Calu3 (cell line): Measurements from ENCODE around the gene KRT4. TPM values are rescaled to one million over a fixed set of nuclear protein-coding genes. Genes with fewer than 3 reads are reported as not detected.

Experiments
- BruUV-seq: library from RNA; stranded (reverse); fragments of 400-500 nt; replicated peaks from 2 replicates; lab custom pipeline; 2021; lab: Mats Ljungman, UMichigan
- CTCF ChIA-PET: fragments of 300-600 bp; sonication (Branson Sonifier 250); formaldehyde crosslinking; loops from one replicate; lab custom pipeline; 2022; ENCODE audit warnings: antibody characterized with exemption; lab: Charles Lee
- DNase-seq: peaks from one replicate; pipeline ENCODE4 v3.0.0; 2022
- H3K27ac Mint-ChIP-seq: one replicate; pipeline ENCODE4 v1.8.0; 2022; ENCODE audit warnings: mixed read lengths; ENCODE audit not compliant: unreplicated experiment
- H3K27me3 Mint-ChIP-seq: one replicate; pipeline ENCODE4 v1.8.0; 2022; ENCODE audit warnings: mixed read lengths; ENCODE audit not compliant: unreplicated experiment
- H3K36me3 Mint-ChIP-seq: one replicate; pipeline ENCODE4 v1.8.0; 2022; ENCODE audit warnings: mild to moderate bottlenecking, moderate library complexity, mixed read lengths; ENCODE audit not compliant: insufficient read depth, unreplicated experiment
- H3K4me1 Mint-ChIP-seq: one replicate; pipeline ENCODE4 v1.8.0; 2022; ENCODE audit warnings: mild to moderate bottlenecking, low read depth, mixed read lengths; ENCODE audit not compliant: unreplicated experiment
- H3K4me3 Mint-ChIP-seq: one replicate; pipeline ENCODE4 v1.8.0; 2022; ENCODE audit warnings: mild to moderate bottlenecking, low read depth, moderate library complexity, mixed read lengths; ENCODE audit not compliant: unreplicated experiment
- H3K9me3 Mint-ChIP-seq: one replicate; pipeline ENCODE4 v1.8.0; 2022; ENCODE audit warnings: low read depth, mixed read lengths; ENCODE audit not compliant: unreplicated experiment
- CTCF ChIP-seq: fragments of 200-600 bp; IDR thresholded peaks from one replicate; pipeline ENCODE4 v1.8.0; 2022; ENCODE audit warnings: antibody characterized with exemption; ENCODE audit not compliant: unreplicated experiment
- intact Hi-C: fragments of 100-400 bp; cut with micrococcal nuclease; formaldehyde crosslinking; loops from one replicate; pipeline ENCODE4 v1.10.0; 2022; ENCODE audit not compliant: unreplicated experiment
- total RNA-seq: library from RNA; stranded (reverse); gene quantifications from 2 replicates; pipeline ENCODE4 v1.2.3, GENCODE V29; 2022

Gene KRT4
- total RNA-seq, 1 experiment from 2014 or later, result not detected

DNA sequence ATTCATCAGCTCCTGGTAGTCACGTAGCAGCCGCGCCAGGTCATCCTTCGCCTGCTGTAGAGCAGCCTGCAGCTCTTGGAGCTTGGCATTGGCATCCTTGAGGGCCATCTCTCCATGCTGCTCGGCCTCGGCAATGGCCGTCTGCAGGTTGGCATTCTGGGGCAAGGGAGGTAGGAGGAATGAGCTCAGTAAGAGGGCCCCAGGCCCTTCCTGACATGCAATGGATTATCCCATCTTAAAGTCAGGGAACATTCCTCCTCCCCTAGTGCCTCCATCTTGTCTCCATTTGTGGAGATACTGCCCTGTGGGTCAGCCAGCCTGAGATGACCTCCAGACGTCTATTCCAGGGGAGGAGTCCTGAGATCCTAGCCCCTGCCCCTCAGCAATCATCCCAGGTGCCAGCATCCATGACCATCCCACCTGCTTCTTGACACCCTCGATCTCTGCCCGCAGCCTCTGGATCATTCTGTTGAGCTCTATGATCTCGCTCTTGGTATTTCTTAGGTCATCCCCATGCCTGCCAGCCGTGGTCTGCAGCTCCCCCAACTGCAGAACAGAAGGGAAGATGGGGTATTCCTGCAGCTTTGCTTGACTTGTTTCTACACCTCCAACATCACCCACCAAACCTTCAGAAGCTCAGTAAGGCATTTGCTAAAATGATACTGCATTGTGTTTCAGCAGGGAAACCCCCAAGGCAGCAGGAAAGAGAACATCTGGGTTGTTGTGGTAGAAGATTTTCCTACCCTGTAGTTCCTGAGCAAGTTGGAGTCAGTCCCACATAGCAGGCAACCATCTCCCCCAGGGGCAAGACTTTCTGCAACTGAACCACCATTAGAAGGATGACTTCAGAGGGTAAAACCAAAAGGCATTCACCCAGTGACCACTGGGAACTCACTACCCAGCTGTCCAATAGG lies 22.4 kb downstream of the KRT4 start:
- intact Hi-C loops, result no loop called here
- Mint-ChIP-seq H3K9me3 (no peaks in the 10 kb centered on the region), H3K4me1 (peaks cover 7% of the 10 kb centered on the region), H3K4me3 (no peak overlapping the region), H3K27me3 (peaks cover 25% of the 10 kb centered on the region), H3K36me3 (no peaks in the 10 kb centered on the region), H3K27ac (no peak overlapping the region)
- CTCF ChIA-PET, result no interaction called here
- no TSS peak for BruUV-seq
- no peak for TF ChIP-seq CTCF
- DNase-seq, result no peak

DNA sequence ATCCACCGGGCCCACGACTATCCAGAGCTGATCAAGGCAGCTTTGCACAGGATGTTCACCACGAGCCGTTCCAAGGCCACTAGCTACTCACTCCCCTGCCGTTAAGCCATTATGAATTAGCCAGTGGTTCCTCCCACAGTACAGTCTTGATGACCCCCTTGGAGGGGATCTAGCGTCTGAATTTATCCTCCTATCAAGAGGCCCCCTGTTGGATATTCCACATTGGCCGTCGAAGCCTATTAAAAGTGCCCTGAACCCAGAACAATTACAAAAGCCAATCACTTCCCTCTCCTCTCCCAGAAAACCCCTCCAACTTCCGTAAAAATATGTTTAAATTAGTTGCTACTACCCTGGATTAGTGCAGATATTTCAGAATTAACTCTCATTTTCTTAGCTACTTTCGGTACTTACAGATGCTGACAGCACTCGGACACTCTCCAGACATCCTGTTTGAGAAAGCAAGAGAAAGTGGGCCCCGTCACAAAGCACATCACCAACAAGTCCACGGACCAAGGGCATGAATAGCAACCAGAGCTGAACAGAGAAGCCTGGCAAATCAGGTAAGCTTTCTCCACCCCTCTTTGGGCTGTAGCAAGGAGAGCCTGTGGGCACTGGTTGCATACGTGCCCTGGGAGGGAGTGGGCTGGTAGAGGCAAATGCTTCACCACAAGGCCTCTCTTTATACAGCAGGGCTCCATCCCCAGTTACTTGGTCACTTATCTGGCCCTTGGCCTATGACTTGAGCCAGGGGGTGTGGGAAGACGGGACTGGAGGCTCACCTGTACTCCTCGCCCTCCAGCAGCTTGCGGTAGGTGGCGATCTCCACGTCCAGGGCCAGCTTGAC lies 23.3 kb downstream of the KRT4 start:
- H3K9me3 Mint-ChIP-seq, result no peaks in the 10 kb centered on the region
- H3K4me1 Mint-ChIP-seq, result peaks cover 7% of the 10 kb centered on the region
- peaks cover 33% of the 10 kb centered on the region for H3K27me3 Mint-ChIP-seq
- DNase-seq, result no peak
- H3K27ac Mint-ChIP-seq, result no peak overlapping the region
- CTCF ChIA-PET, result no interaction called here
- peak overlapping the region; percentile 51 for H3K4me3 Mint-ChIP-seq
- H3K36me3 Mint-ChIP-seq, result no peaks in the 10 kb centered on the region
- TF ChIP-seq CTCF, result no peak
- intact Hi-C loops, result no loop called here
- no TSS peak for BruUV-seq

DNA sequence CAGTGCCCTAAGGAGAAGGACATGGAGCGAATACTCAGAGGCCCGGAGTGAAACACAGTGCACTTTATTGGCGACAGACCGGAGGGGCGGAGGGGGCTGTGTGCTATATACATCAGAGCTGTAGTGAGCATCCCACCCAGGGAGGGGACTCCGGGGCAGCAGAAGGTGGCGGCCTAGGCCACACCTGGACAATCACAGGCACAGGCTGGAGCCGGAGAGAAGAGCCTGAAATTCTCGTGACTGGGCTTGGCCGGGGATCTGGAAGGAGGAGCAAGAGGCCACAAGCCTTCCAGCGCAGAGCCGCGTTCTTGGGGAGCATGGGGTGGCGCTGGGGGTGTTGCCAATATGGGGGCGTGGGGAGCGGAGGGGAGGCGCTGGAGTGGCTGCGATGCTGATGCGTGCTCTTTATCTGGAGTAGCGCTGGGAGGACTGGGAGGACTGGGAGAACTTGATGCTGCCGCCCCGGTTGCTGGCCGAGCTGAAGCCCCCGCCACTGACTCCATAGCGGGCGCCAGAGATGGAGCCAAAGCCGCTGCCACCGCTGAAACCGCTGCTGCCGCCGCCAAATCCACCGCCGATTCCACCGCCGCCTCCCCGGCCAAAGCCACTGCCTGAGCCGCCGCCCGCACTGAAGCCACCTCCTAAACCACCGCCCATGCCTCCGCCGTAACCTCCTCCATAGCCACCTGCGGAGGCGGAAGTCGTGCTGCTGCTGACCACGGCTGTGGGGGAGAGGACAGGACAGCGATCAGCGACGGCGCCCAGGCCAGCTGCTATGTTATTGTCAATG lies 24.1 kb downstream of the KRT4 start:
- peaks cover 41% of the 10 kb centered on the region for H3K27me3 Mint-ChIP-seq
- H3K4me1 Mint-ChIP-seq, result peaks cover 7% of the 10 kb centered on the region
- no TSS peak for BruUV-seq
- CTCF ChIA-PET, result no interaction called here
- H3K9me3 Mint-ChIP-seq, result no peaks in the 10 kb centered on the region
- no peak for TF ChIP-seq CTCF
- intact Hi-C loops, result no loop called here
- peak; percentile 35 for DNase-seq
- H3K36me3 Mint-ChIP-seq, result no peaks in the 10 kb centered on the region
- H3K4me3 Mint-ChIP-seq, result peak overlapping the region; percentile 51
- H3K27ac Mint-ChIP-seq, result no peak overlapping the region
